NT2/D1 (cell line): ENCODE results near the gene KLHL8.
"Not testable (repeated sequence)": the region's sequence is repeated elsewhere in the genome, so short reads cannot be mapped to it uniquely, and the experiment has no call there.

ENCODE experiments used
- DNase-seq: peaks from one replicate; pipeline ENCODE4 v3.0.0-alpha.2; 2011; ENCODE audit warnings: low read depth, low spot score
- H3K27me3 ChIP-seq: 2 replicates; pipeline ENCODE4 v1.6.0; 2011; ENCODE audit warnings: mild to moderate bottlenecking; ENCODE audit not compliant: insufficient read length, insufficient read depth
- H3K36me3 ChIP-seq: 2 replicates; pipeline ENCODE4 v1.6.1; 2011; ENCODE audit warnings: mild to moderate bottlenecking, low read length, mixed read lengths; ENCODE audit not compliant: insufficient read depth, insufficient read length
- H3K4me1 ChIP-seq: 2 replicates; pipeline ENCODE4 v1.5.1; 2011; ENCODE audit not compliant: insufficient read depth, insufficient read length
- H3K4me3 ChIP-seq: 2 replicates; pipeline ENCODE4 v1.5.1; 2011; ENCODE audit warnings: low read depth; ENCODE audit not compliant: insufficient read length
- H3K9ac ChIP-seq: 2 replicates; pipeline ENCODE4 v1.6.0; 2011; ENCODE audit warnings: low read depth; ENCODE audit not compliant: insufficient read length
- H3K9me3 ChIP-seq: 2 replicates; pipeline ENCODE4 v1.5.1; 2011; ENCODE audit warnings: mild to moderate bottlenecking, low read length; ENCODE audit not compliant: insufficient read depth
- SUZ12 ChIP-seq: IDR thresholded peaks from 2 replicates; pipeline ENCODE4 v1.6.1; 2011; ENCODE audit not compliant: insufficient read length, insufficient read depth; ENCODE audit errors: extremely low read depth
- YY1 ChIP-seq: IDR thresholded peaks from 2 replicates; pipeline ENCODE4 v1.6.1; 2011; ENCODE audit not compliant: insufficient read length, insufficient read depth
- ZNF274 ChIP-seq: IDR thresholded peaks from 2 replicates; pipeline ENCODE4 v1.6.1; 2011; ENCODE audit warnings: mild to moderate bottlenecking, low read depth, low read length

Gene KLHL8

GRCh38 chr4:87150498-87151261 lies 69.7 kb downstream of the KLHL8 start:
- DNase-seq: peak; percentile 27
- no peaks in the 10 kb centered on the region for H3K36me3 ChIP-seq
- no peak overlapping the region for H3K4me3 ChIP-seq
- no peak overlapping the region for H3K9ac ChIP-seq
- no peaks in the 10 kb centered on the region for H3K4me1 ChIP-seq
- no peaks in the 10 kb centered on the region for H3K9me3 ChIP-seq
- TF ChIP-seq ZNF274 (no peak), YY1 (no peak), SUZ12 (no peak)
- H3K27me3 ChIP-seq: no peaks in the 10 kb centered on the region

- Histone ChIP-seq H3K27me3 (no peaks in the 10 kb centered on the region), H3K9ac (no peak overlapping the region), H3K4me3 (no peak overlapping the region), H3K9me3 (no peaks in the 10 kb centered on the region), H3K4me1 (no peaks in the 10 kb centered on the region), H3K36me3 (peaks cover 2% of the 10 kb centered on the region)
- DNase-seq: no peak
- TF ChIP-seq SUZ12 (no peak), ZNF274 (no peak), YY1 (no peak)
Observed at GRCh38 chr4:87147116-87147515, 73.3 kb downstream of the KLHL8 start.

GRCh38 chr4:87145934-87146333 lies 74.5 kb downstream of the KLHL8 start:
- not testable (repeated sequence) for H3K4me3 ChIP-seq, H3K36me3 ChIP-seq, H3K4me1 ChIP-seq, DNase-seq, H3K27me3 ChIP-seq, H3K9ac ChIP-seq, H3K9me3 ChIP-seq

- no peak overlapping the region for H3K4me3 ChIP-seq
- no peaks in the 10 kb centered on the region for H3K27me3 ChIP-seq
- peaks cover 11% of the 10 kb centered on the region for H3K36me3 ChIP-seq
- no peak for DNase-seq
- no peak for TF ChIP-seq YY1
- TF ChIP-seq SUZ12: no peak
- no peak for TF ChIP-seq ZNF274
- no peaks in the 10 kb centered on the region for H3K9me3 ChIP-seq
- H3K9ac ChIP-seq: no peak overlapping the region
- no peaks in the 10 kb centered on the region for H3K4me1 ChIP-seq
Observed at GRCh38 chr4:87144356-87144755, 76.1 kb downstream of the KLHL8 start.

GRCh38 chr4:87141428-87141827 lies 79.0 kb downstream of the KLHL8 start:
- no peak for DNase-seq
- no peak for TF ChIP-seq ZNF274
- no peak for TF ChIP-seq SUZ12
- no peak for TF ChIP-seq YY1
- Histone ChIP-seq H3K27me3 (no peaks in the 10 kb centered on the region), H3K9ac (no peak overlapping the region), H3K4me1 (no peaks in the 10 kb centered on the region), H3K36me3 (peaks cover 20% of the 10 kb centered on the region), H3K4me3 (no peak overlapping the region), H3K9me3 (no peaks in the 10 kb centered on the region)

- Histone ChIP-seq H3K9ac (no peak overlapping the region), H3K27me3 (no peaks in the 10 kb centered on the region), H3K9me3 (no peaks in the 10 kb centered on the region), H3K36me3 (peaks cover 52% of the 10 kb centered on the region), H3K4me1 (no peaks in the 10 kb centered on the region), H3K4me3 (no peak overlapping the region)
- TF ChIP-seq YY1: no peak
- TF ChIP-seq ZNF274: no peak
- TF ChIP-seq SUZ12: no peak
- DNase-seq: no peak
Observed at GRCh38 chr4:87134122-87134521, 86.3 kb downstream of the KLHL8 start.

GRCh38 chr4:87133183-87133582 lies 87.2 kb downstream of the KLHL8 start:
- no peaks in the 10 kb centered on the region for H3K9me3 ChIP-seq
- H3K36me3 ChIP-seq: peaks cover 59% of the 10 kb centered on the region
- H3K9ac ChIP-seq: no peak overlapping the region
- no peak overlapping the region for H3K4me3 ChIP-seq
- no peak for TF ChIP-seq YY1
- TF ChIP-seq ZNF274: no peak
- TF ChIP-seq SUZ12: no peak
- no peak for DNase-seq
- no peaks in the 10 kb centered on the region for H3K4me1 ChIP-seq
- H3K27me3 ChIP-seq: no peaks in the 10 kb centered on the region

- no peaks in the 10 kb centered on the region for H3K9me3 ChIP-seq
- no peaks in the 10 kb centered on the region for H3K4me1 ChIP-seq
- no peak for TF ChIP-seq YY1
- no peak for TF ChIP-seq SUZ12
- TF ChIP-seq ZNF274: no peak
- peaks cover 64% of the 10 kb centered on the region for H3K36me3 ChIP-seq
- no peaks in the 10 kb centered on the region for H3K27me3 ChIP-seq
- no peak overlapping the region for H3K9ac ChIP-seq
- DNase-seq: no peak
- no peak overlapping the region for H3K4me3 ChIP-seq
Observed at GRCh38 chr4:87132035-87132434, 88.4 kb downstream of the KLHL8 start.
